Gastroesophageal sphincter (tissue), 3 donors: ENCODE data around the gene HAUS7.

Source experiments
- CTCF ChIP-seq, 4 experiments: fragments of 200-600 bp in 2 of 4; fragments of 450-650 bp in 2 of 4; sonication (generic) in 1 of 4; IDR thresholded peaks; one replicate each; pipeline ENCODE4 v1.5.1; 2017 to 2019; ENCODE audit warnings: antibody characterized with exemption in 4 of 4, mild to moderate bottlenecking in 2 of 4, moderate library complexity in 2 of 4
- EP300 ChIP-seq: sonication (generic); formaldehyde crosslinking; IDR thresholded peaks from one replicate; pipeline ENCODE4 v1.6.1; 2017; ENCODE audit warnings: antibody characterized with exemption, mild to moderate bottlenecking
- POLR2A ChIP-seq, 2 donors: fragments of 450-650 bp; IDR thresholded peaks; one replicate each; pipeline ENCODE4 v1.6.1; 2017; ENCODE audit warnings: antibody characterized with exemption in 2 of 2, mild to moderate bottlenecking in 2 of 2, moderate library complexity in 1 of 2
- POLR2AphosphoS5 ChIP-seq: sonication (generic); formaldehyde crosslinking; IDR thresholded peaks from one replicate; pipeline ENCODE4 v1.6.1; 2017; ENCODE audit warnings: antibody characterized with exemption

- TF ChIP-seq CTCF (IDR thresholded peaks at IDR 0.05) = no peak
- TF ChIP-seq POLR2A (IDR thresholded peaks at IDR 0.05) = no peak
- TF ChIP-seq POLR2AphosphoS5 = no peak
- no peak for TF ChIP-seq EP300
Observed at GRCh38 chrX:153512501-153512893, 42.1 kb upstream of the HAUS7 start.
